LNCaP clone FGC (cell line): ENCODE data around the gene ATG101.

Experiments used
- DNase-seq: peaks from one replicate; pipeline ENCODE4 v3.0.0-alpha.2; 2011; ENCODE audit warnings: low read depth
- H3K4me3 ChIP-seq: 2 replicates; pipeline ENCODE4 v1.5.1; 2011; ENCODE audit warnings: mild to moderate bottlenecking, low read depth, low read length, control low read depth
- CTCF ChIP-seq: IDR thresholded peaks from 2 replicates; pipeline ENCODE4 v1.5.1; 2012; ENCODE audit warnings: mild to moderate bottlenecking; ENCODE audit not compliant: control insufficient read depth, insufficient read depth; ENCODE audit errors: extremely low read depth

ATG101 gene

GRCh38 chr12:52026263-52026662 is 43.5 kb upstream of the ATG101 start:
- TF ChIP-seq CTCF: no peak
- no peak for DNase-seq
- no peak overlapping the region for H3K4me3 ChIP-seq

- no peak for DNase-seq
- TF ChIP-seq CTCF: no peak
- no peak overlapping the region for H3K4me3 ChIP-seq
These were observed 42.5 kb upstream of the ATG101 start for GRCh38 chr12:52027085-52027843.

DNA sequence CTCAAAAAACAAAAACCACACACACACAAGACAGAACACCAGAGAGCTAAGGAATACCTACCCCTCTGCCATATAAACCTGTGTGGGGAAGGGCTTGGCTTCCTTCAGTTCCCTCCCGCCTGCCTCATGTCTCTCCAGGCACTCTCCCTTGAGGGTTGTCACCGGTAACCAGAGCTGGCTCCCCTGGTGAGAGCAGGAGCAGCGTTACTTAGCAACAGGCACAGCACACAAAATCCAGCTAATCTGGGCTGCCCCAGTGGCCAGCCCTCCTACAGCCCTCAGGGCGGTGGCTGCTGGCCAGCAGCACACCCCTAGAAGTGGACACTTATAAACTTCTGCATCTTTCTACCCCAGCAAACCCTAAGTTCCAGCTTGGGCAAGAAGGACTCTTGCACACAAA is 40.1 kb upstream of the ATG101 start:
- no peak for TF ChIP-seq CTCF
- DNase-seq: no peak

DNA sequence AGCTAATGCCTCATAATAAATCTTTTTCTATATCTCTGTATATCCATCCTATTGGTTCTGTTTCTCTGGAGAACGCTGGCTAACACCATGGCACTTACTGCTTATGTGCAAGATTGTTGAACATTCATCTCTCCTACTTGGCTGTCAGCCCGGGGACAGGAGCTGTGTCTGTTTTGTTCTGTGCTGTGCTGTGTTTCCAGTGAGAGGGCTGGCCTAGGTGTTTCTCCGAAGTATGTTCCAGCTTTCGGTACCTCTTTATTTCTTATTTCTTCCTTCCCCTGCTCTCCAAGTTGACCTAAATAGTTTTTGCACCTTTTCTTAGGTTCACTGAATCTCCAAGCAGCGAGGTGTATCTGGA is 37.4 kb upstream of the ATG101 start:
- no peak for TF ChIP-seq CTCF
- peak overlapping the region; percentile 40 for H3K4me3 ChIP-seq
- peak; percentile 74 for DNase-seq

More for the DNA sequence above, 40.1 kb upstream of the ATG101 start:
- H3K4me3 ChIP-seq: no peak overlapping the region

DNA sequence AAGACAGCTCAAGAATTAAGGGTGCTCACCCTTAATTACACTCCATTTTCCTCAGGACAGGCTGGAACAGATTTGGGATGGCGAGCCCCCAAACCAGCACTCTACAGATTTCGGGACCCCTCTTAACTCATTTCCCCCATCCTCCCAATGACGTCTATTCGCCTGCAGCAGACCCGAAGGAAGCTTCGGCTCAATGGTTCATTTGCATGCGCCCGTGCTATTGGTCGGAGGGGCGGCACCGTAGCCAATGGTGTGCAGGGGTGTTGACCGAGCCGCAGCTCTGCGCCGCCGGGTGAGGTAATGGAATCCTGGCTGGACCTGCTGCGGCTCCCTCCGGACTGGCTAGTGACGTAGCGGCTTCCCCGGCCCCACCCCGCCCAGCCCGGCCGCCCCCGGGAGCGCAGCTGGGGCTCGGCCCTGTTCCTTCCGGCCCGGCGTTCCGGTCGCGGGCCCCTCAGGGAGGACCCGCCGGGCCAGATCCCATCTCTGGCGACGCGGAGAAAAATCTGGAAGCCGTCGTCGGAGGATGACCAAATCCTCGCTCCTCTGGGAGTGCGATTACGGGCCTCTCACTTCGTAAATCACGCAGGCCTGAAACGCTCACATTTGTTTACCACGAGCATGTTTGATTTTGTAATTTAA is 36.9 kb upstream of the ATG101 start:
- H3K4me3 ChIP-seq: peak overlapping the region; percentile 40
- peak; percentile 85 for DNase-seq
- TF ChIP-seq CTCF: no peak

DNA sequence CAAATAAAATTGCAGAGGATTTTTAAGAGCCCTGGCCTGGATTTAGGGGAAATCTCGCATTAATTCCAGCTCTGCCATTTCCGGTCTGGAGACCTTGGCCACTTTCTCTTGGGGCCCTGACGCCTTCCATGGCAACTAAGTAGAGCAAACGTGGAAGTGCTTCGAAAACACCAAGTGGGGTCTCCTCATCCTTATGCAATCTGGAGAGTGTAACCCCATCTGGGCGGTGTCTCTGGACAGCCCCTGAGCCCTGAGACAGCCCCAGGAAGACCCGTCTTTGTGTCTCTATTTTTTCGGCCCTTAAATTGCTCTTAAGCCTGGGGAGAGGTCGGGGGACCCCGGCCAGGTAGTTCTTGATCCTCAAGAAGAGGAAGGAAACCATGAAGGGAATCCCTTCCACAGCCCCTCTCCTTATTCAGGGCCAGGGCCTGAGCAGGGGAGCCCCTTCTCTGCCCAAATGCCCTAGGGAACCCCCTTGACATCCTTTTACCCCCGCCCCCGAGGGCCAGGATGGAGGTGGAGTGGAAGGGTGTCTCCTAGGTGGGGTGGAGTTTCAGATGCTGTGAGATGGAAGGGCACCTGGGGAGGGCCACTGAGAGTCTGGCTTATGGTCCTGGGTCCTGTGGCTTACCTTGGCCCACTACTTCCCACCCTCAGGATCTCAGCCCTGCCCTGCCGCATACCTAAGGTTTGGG is 36.2 kb upstream of the ATG101 start:
- no peak for TF ChIP-seq CTCF
- H3K4me3 ChIP-seq: peak overlapping the region; percentile 40
- no peak for DNase-seq

- no peak for DNase-seq
- no peak for TF ChIP-seq CTCF
- H3K4me3 ChIP-seq: no peak overlapping the region
These were observed 34.6 kb upstream of the ATG101 start for GRCh38 chr12:52035190-52035589.
